ENCODE measurements around the gene ABCG1.

The ABCG1 gene

DNA sequence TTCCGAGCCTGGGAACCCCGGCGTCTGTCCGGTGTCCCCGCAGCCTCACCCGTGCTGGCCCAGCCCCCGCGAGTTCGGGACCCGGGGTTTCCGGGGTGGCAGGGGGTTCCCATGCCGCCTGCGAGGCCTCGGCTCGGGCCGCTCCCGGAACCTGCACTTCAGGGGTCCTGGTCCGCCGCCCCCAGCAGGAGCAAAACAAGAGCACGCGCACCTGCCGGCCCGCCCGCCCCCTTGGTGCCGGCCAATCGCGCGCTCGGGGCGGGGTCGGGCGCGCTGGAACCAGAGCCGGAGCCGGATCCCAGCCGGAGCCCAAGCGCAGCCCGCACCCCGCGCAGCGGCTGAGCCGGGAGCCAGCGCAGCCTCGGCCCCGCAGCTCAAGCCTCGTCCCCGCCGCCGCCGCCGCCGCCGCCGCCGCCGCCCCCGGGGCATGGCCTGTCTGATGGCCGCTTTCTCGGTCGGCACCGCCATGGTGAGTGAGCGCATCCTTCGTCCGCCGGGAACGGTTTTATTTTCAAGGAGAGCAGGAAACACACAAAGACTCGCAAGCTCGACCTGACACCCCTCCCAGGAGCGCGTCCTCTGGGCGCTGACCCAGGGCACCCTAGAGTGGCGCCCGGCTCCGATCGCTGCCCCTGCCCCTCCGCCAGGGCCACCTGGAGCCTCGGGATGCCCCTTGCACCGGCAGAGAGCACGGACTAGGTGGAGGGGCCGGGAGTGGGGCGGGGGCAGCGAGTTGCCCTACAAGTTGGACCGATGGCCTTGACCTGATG is at the start of gene ABCG1:
TSS of gene ABCG1 (plus strand) at position 305 of the 770 bp plus-strand sequence. CDS start at position 428, 123 bp downstream.
- TF ChIP-seq, protein P1, sequence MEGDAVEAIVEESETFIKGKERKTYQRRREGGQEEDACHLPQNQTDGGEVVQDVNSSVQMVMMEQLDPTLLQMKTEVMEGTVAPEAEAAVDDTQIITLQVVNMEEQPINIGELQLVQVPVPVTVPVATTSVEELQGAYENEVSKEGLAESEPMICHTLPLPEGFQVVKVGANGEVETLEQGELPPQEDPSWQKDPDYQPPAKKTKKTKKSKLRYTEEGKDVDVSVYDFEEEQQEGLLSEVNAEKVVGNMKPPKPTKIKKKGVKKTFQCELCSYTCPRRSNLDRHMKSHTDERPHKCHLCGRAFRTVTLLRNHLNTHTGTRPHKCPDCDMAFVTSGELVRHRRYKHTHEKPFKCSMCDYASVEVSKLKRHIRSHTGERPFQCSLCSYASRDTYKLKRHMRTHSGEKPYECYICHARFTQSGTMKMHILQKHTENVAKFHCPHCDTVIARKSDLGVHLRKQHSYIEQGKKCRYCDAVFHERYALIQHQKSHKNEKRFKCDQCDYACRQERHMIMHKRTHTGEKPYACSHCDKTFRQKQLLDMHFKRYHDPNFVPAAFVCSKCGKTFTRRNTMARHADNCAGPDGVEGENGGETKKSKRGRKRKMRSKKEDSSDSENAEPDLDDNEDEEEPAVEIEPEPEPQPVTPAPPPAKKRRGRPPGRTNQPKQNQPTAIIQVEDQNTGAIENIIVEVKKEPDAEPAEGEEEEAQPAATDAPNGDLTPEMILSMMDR (IDR thresholded peaks at IDR 0.05; ENCODE audit: low read depth, low read length, missing control alignments) = no peak
- in situ Hi-C loops (cut with HindIII; ENCODE audit: low sequenced_read_pairs) = no loop called here
- no peak for DNase-seq (ENCODE audit: low read depth)
- peak within 1 kb of the TSS; percentile 30 for H3K4me3 ChIP-seq (ENCODE audit: low read depth, low read length)

DNA sequence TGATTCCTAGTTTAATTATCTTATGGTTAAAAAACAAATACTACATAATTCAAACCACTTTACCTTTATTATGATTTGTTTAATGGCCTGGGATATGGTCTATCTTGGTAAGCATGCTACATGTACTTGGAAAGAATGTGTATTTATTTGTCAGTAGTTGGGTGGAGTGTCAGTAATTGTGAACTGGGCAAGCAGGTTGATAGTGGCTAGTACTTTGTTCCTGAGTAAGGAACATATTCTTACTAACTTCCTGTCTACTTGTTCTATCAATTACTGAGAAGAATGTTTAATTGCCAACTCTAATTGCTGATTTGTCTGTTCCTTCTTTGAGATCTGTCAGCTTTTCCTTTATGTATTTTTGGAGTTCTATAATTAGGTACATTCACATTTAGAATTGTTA is 49.2 kb upstream of the ABCG1 start:
- TF ChIP-seq, protein P1 (IDR thresholded peaks at IDR 0.05; ENCODE audit: low read depth, low read length, missing control alignments) = no peak
- no peak for DNase-seq (ENCODE audit: low read depth)
- in situ Hi-C loops (cut with HindIII; ENCODE audit: low sequenced_read_pairs) = no loop called here
- no peak overlapping the region for H3K4me3 ChIP-seq (ENCODE audit: low read depth, low read length)

DNA sequence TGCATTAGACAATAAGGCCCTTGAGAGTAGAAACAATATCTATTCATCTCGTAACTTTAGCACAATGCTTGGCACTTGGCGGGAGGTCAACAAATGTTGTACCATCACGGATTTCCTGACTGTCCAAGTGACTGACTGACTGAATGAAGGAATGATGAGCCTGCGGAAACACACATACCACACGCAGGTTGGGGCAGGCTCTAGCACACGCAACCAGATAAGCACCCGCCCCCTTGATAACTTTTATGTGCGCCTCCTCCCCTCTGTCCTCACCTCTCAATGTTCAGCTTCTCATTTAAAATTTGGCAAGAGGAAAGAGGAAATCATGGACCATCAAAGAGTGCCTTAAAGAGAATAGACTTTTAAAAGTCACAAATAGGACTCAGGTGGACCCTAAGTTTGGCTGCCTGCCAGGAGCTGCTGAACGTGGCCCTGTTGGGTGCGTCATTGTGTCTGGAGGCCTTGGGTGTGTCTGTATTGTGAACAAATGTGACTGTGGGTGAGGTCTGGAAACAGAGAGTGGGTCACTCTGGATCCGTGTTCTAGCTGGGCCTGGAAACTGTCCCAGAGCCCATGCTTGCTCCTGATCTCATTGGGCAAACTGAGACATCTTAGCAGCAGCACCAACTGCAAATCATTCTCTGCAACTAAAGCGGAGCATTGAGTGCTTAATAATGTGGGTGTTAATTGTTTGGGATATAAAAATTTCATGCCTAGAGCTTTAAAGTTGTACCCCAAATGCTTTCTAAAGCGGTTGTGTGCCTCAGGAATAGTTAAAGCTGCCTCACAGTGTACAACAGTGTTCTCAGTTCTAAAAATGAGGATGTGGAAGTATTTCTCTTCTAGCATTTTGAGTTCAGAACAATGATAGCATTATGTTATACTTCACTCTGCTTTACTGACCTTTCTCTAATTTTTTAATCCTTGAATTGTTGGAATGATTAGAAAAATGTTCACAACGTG is 47.6 kb upstream of the ABCG1 start:
- TF ChIP-seq, protein P1 (IDR thresholded peaks at IDR 0.05; ENCODE audit: low read depth, low read length, missing control alignments) = no peak
- DNase-seq (ENCODE audit: low read depth) = no peak
- in situ Hi-C loops (cut with HindIII; ENCODE audit: low sequenced_read_pairs) = no loop called here
- no peak overlapping the region for H3K4me3 ChIP-seq (ENCODE audit: low read depth, low read length)

DNA sequence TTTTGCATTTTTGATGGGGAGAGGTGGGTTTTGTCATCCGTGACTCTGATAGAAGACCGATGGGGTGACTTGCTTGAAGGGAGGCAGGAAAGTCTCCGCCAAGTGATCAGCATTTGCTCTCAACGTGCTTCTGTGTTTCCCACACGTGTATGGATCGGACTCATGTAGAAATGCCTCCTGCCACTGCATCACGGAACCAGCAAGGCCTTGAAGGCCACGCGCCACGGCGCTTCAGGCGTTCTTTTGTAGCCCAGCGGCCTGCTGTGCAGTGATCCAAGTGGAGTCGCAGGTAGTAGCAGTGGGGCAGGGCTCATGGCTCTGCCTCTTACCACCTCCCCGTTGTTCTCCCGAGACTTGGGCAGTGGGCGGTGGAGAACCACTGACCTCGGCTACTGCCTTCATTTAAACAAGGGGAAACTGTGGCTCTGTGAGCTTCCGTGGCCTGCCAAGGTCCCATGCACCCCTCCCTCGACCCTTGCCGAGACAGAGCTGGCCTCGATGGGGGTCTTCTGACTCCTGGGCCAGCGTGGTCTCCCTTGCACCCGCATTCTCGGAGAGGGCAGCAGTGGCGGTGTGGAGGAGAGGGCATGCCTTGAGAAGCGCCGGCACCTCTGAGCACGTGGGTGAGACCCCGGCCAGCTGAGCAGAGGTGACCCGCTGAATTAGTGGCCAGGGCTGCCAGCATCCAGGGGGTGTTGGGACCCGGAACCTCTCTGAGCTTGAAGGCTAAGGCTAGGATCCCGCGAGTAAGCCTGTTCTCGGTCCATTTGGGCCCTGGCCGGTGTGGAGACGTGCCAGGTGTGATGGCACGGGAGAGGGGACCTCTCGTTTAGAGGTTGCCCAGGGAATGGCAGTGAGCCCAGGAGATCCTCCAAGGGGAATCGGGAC is 46.1 kb upstream of the ABCG1 start:
- TF ChIP-seq, protein P1 (IDR thresholded peaks at IDR 0.05; ENCODE audit: low read depth, low read length, missing control alignments) = no peak
- DNase-seq (ENCODE audit: low read depth) = no peak
- no peak overlapping the region for H3K4me3 ChIP-seq (ENCODE audit: low read depth, low read length)
- in situ Hi-C loops (cut with HindIII; ENCODE audit: low sequenced_read_pairs) = no loop called here

DNA sequence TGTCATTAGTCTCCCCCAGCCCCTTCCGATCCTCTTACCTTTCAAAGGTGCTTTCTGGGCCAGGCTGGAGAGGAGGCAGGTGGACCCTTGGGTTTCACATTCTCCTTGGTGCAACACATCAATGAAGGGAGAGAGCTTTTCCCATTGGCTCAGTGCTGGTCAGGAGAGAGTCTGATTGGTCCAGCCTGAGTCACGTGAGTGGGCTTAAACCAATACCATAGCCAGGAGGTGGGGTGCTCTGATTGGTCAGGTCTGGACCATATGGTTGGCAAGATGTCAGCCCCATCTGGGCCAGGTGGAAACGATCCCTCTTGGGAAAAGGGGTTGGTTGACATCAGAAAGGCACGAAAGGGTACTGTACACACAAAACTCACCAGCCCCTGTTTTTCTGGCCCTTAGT is 44.8 kb upstream of the ABCG1 start:
- no peak overlapping the region for H3K4me3 ChIP-seq (ENCODE audit: low read depth, low read length)
- in situ Hi-C loops (cut with HindIII; ENCODE audit: low sequenced_read_pairs) = no loop called here
- TF ChIP-seq, protein P1 (IDR thresholded peaks at IDR 0.05; ENCODE audit: low read depth, low read length, missing control alignments) = no peak
- no peak for DNase-seq (ENCODE audit: low read depth)
